Measurements from ENCODE around the gene AUTS2.

DNA sequence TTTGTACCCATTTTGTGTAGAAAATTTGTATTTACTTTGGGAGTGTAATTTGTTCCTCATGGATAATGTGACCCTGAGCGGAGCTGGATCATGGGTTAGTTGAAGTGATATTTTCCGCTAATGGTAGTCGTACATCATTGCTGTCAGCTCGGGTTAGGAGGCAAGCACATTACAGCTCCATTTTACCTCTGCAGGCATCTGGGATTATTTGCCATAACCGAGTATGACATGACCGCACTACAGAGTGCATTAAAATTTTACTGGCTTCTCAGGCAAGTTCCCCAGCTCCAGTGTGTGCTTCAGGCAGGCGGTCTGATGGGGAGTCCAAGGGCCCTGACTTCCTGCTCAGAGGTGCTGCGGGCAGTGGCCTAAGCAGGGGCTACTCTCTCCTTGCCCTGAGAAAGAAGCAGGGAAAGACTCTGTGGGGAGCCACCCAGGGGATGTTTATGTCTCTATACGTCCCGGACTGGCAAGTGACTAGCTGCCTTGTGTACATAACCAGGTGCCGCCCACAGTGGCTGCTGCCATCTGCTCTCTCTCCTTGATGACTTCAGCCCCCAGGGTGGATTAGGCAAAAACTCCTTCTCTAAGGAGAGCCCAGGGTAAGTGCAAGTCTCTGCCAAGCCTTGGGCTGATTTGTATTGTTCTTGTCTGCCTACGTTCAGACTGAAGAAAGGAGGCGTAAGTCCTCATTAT, 848.3 kb downstream of the AUTS2 start:
- no peak for TF ChIP-seq CTCF (conservative IDR thresholded peaks at IDR 0.05; ENCODE audit: low read depth, low read length)
- TF ChIP-seq EZH2 (IDR thresholded peaks at IDR 0.05; ENCODE audit: borderline replicate concordance, low read depth, low read length, poor library complexity, severe bottlenecking) = no peak

Data from A673 (cell line).